CD4-positive, alpha-beta T cell (primary cell): ENCODE results near the gene ARFGEF2. TPM values are rescaled to one million over a fixed set of nuclear protein-coding genes. Genes with fewer than 3 reads are reported as not detected.
A peak's percentile ranks its signal among the peaks of the same experiment; 100 is the strongest.

Experiments
- ATAC-seq: fragments of 200-7000 bp; cut with Tn5 transposase; one replicate; pipeline ENCODE4 v1.10.0; 2022; ENCODE audit warnings: mild to moderate bottlenecking; ENCODE audit not compliant: poor library complexity
- CTCF ChIA-PET: fragments of 350-600 bp; sonication (Branson Sonifier 250); formaldehyde crosslinking; loops from one replicate; lab custom pipeline; 2021; ENCODE audit warnings: antibody characterized with exemption, inconsistent platforms; lab: Charles Lee
- POLR2A ChIA-PET: fragments of 350-600 bp; sonication (Branson Sonifier 250); formaldehyde crosslinking; loops from one replicate; lab custom pipeline; 2021; ENCODE audit warnings: antibody characterized with exemption, inconsistent platforms; lab: Charles Lee
- DNase-seq, 14 experiments: peaks; one replicate each; pipeline ENCODE4 v3.0.0-alpha.2; 2013 to 2020; ENCODE audit warnings: mixed read lengths in 2 of 14
- H3K27ac ChIP-seq, 2 donors: one replicate each; pipeline versions ENCODE4 v1.5.1 to v1.7.0; 2013; ENCODE audit warnings: low read length in 2 of 2, low read depth in 1 of 2, mild to moderate bottlenecking in 1 of 2
- H3K27me3 ChIP-seq, 2 experiments: 1 replicate in 1 of 2; 2 replicates in 1 of 2; pipeline versions ENCODE4 v1.6.1 to v1.7.0; 2013; ENCODE audit warnings: low read length in 2 of 2, control low read depth in 1 of 2, mild to moderate bottlenecking in 1 of 2, moderate library complexity in 1 of 2; ENCODE audit not compliant: insufficient read depth in 2 of 2, control insufficient read depth in 1 of 2
- H3K36me3 ChIP-seq: one replicate; pipeline ENCODE4 v1.6.1; 2013; ENCODE audit warnings: low read length, control low read depth; ENCODE audit not compliant: insufficient read depth
- H3K4me1 ChIP-seq: one replicate; pipeline ENCODE4 v1.6.1; 2013; ENCODE audit warnings: low read length, control low read depth; ENCODE audit not compliant: insufficient read depth
- H3K4me3 ChIP-seq: one replicate; pipeline ENCODE4 v1.5.1; 2013; ENCODE audit warnings: mild to moderate bottlenecking, low read length, moderate library complexity
- H3K9me3 ChIP-seq, 2 experiments: 1 replicate in 1 of 2; 2 replicates in 1 of 2; pipeline versions ENCODE4 v1.6.1 to v1.7.0; 2013; ENCODE audit warnings: low read length in 2 of 2, mild to moderate bottlenecking in 2 of 2, control low read depth in 1 of 2, moderate library complexity in 1 of 2; ENCODE audit not compliant: control insufficient read depth in 1 of 2, insufficient read depth in 1 of 2
- H3K27ac Mint-ChIP-seq: one replicate; pipeline ENCODE4 v1.8.0; 2020; ENCODE audit warnings: mixed read lengths
- H3K27me3 Mint-ChIP-seq: one replicate; pipeline ENCODE4 v1.8.0; 2021; ENCODE audit warnings: mixed read lengths
- H3K36me3 Mint-ChIP-seq: one replicate; pipeline ENCODE4 v1.8.0; 2021; ENCODE audit warnings: low read depth, mixed read lengths
- H3K4me1 Mint-ChIP-seq: one replicate; pipeline ENCODE4 v1.8.0; 2021; ENCODE audit warnings: low read depth, mixed read lengths
- H3K4me3 Mint-ChIP-seq: one replicate; pipeline ENCODE4 v1.8.0; 2020; ENCODE audit warnings: mild to moderate bottlenecking, mixed read lengths
- H3K9me3 Mint-ChIP-seq: one replicate; pipeline ENCODE4 v1.8.0; 2020; ENCODE audit warnings: mixed read lengths
- intact Hi-C, 2 experiments: fragments of 100-400 bp; cut with DNase I in 1 of 2; cut with micrococcal nuclease in 1 of 2; formaldehyde crosslinking; loops; one replicate each; pipeline versions ENCODE4 v1.15.1 to v1.9.0; 2023 to 2025; cut with DNase I, micrococcal nuclease
- total RNA-seq, 174 experiments: library from RNA in 2 of 174; stranded (reverse) in 2 of 174; gene quantifications; one replicate each; pipeline ENCODE4 v1.2.3 and lab custom pipeline; 2021 to 2026
- TF ChIP-seq, protein P1 (sequence below): fragments of 200-600 bp; IDR thresholded peaks from one replicate; pipeline ENCODE4 v1.8.0; 2022; ENCODE audit warnings: antibody characterized with exemption, mild to moderate bottlenecking

Gene ARFGEF2
- total RNA-seq, 2 experiments from 2014 or later: 23.0 to 23.4 TPM

DNA sequence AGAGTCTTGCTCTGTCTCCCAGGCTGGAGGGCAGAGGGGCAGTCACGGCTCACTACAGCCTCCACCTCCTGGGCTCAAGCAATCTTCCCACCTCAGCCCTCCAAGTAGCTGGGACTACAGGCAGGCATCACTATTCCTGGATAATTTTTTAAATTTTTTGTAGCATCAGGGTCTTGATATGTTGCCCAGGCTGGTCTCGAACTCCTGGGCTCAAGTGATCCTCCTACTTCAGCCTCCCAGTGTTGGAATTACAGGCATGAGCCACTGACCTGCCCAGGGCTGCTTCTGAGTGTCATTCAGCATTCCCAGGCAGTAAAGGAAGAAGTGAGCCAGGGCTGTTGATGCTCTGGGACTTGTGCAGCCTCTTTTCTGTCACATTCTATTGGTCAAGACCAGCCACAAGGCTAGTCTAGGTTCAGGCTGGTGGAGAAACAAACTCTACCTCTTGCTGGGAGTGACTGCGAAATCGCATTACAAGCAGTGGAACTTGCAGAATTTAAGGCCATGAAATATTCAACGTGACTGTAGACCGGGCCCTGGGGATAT is 2.1 kb upstream of the ARFGEF2 start:
- H3K36me3 ChIP-seq: no peaks in the 10 kb centered on the region
- no peaks in the 10 kb centered on the region for H3K27me3 Mint-ChIP-seq
- ChIA-PET POLR2A (no interaction called here), CTCF (interaction anchor here (0.6 to 1.6 kb wide), 2 partner anchors 30 to 1319 kb away, joined by 3 to 4 read pairs; no protein-coding TSS in a partner anchor)
- no peak for ATAC-seq
- H3K4me1 Mint-ChIP-seq: peaks cover 41% of the 10 kb centered on the region
- H3K36me3 Mint-ChIP-seq: peaks cover 5% of the 10 kb centered on the region
- H3K27me3 ChIP-seq: no peaks in the 10 kb centered on the region
- DNase-seq: no peak
- H3K4me1 ChIP-seq: peaks cover 23% of the 10 kb centered on the region
- peak overlapping the region; percentile 93 for H3K4me3 Mint-ChIP-seq
- no peaks in the 10 kb centered on the region for H3K9me3 Mint-ChIP-seq
- intact Hi-C loops: no loop called here
- peak overlapping the region; percentile 87 for H3K27ac Mint-ChIP-seq
- H3K27ac ChIP-seq: no peak overlapping the region
- no peak overlapping the region for H3K4me3 ChIP-seq
- no peaks in the 10 kb centered on the region for H3K9me3 ChIP-seq
- TF ChIP-seq, protein P1, sequence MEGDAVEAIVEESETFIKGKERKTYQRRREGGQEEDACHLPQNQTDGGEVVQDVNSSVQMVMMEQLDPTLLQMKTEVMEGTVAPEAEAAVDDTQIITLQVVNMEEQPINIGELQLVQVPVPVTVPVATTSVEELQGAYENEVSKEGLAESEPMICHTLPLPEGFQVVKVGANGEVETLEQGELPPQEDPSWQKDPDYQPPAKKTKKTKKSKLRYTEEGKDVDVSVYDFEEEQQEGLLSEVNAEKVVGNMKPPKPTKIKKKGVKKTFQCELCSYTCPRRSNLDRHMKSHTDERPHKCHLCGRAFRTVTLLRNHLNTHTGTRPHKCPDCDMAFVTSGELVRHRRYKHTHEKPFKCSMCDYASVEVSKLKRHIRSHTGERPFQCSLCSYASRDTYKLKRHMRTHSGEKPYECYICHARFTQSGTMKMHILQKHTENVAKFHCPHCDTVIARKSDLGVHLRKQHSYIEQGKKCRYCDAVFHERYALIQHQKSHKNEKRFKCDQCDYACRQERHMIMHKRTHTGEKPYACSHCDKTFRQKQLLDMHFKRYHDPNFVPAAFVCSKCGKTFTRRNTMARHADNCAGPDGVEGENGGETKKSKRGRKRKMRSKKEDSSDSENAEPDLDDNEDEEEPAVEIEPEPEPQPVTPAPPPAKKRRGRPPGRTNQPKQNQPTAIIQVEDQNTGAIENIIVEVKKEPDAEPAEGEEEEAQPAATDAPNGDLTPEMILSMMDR: no peak

- no peaks in the 10 kb centered on the region for H3K27me3 ChIP-seq
- intact Hi-C loops: loop anchor here in 1 of 2 experiments (5.0 kb wide), 2 partner anchors 127 to 267 kb away; partner anchors contain the start of genes CSE1L and STAU1
- ChIA-PET CTCF (interaction anchor here (0.6 kb wide), 1 partner anchor 1320 kb away, joined by 3 read pairs; no protein-coding TSS in a partner anchor), POLR2A (no interaction called here)
- H3K4me3 ChIP-seq: no peak overlapping the region
- Mint-ChIP-seq H3K4me1 (peaks cover 47% of the 10 kb centered on the region), H3K4me3 (peak overlapping the region; percentile 93), H3K27me3 (no peaks in the 10 kb centered on the region), H3K36me3 (peaks cover 5% of the 10 kb centered on the region), H3K9me3 (no peaks in the 10 kb centered on the region), H3K27ac (peak overlapping the region; percentile 87)
- H3K9me3 ChIP-seq: no peaks in the 10 kb centered on the region
- peaks cover 23% of the 10 kb centered on the region for H3K4me1 ChIP-seq
- ATAC-seq: no peak
- TF ChIP-seq, protein P1: no peak
- H3K36me3 ChIP-seq: no peaks in the 10 kb centered on the region
- H3K27ac ChIP-seq: no peak overlapping the region
- DNase-seq: peak in 2 of 14 experiments; percentile 30 to 38
Measured at GRCh38 chr20:48919882-48920526, 1.5 kb upstream of the ARFGEF2 start.

DNA sequence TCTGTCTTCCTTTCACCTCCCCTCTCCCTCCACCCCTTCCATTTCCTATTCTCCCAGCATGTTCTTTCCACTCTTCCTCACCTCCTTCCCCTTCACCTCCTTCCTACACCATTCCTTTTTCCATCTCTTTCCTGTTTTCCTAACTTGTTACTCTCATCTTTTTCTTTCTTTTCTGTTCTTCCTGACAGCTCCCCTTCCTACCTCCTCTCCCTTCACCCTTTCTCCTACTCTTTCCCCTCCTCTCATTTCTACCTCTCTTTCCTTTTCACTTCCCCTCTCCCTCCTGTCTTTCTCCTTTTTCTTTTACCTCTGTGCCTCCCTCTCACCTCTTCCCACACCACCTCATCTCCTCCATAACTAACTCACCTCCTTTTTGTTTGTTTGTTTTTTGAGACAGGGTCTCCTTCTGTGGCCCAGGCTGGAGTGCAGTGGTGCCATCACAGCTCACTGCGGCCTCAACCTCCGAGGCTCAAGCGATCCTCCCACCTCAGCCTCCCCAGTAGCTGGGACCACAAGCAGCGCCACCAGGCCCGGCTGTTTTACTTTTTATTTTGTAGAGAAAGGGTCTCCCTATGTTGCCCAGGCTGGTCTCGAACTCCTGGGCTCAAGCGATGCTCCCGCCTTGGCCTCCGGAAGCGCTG is 864 bp upstream of the ARFGEF2 start:
- ChIA-PET CTCF (interaction anchor here (2.5 kb wide), 1 partner anchor 264 kb away, joined by 9 read pairs; no protein-coding TSS in a partner anchor), POLR2A (interaction anchor here (0.8 kb wide), 1 partner anchor 1563 kb away, joined by 5 read pairs; no protein-coding TSS in a partner anchor)
- Histone ChIP-seq H3K4me3 (peak overlapping the region; percentile 96), H3K9me3 (no peaks in the 10 kb centered on the region), H3K4me1 (peaks cover 23% of the 10 kb centered on the region), H3K27ac (peak overlapping the region; percentile 83 to 92), H3K36me3 (no peaks in the 10 kb centered on the region), H3K27me3 (no peaks in the 10 kb centered on the region)
- peak overlapping the region; percentile 87 for H3K27ac Mint-ChIP-seq
- peaks cover 5% of the 10 kb centered on the region for H3K36me3 Mint-ChIP-seq
- no peak for ATAC-seq
- H3K4me3 Mint-ChIP-seq: peak overlapping the region; percentile 93
- H3K4me1 Mint-ChIP-seq: peaks cover 50% of the 10 kb centered on the region
- intact Hi-C loops: loop anchor here in 1 of 2 experiments (5.0 kb wide), 2 partner anchors 127 to 267 kb away; partner anchors contain the start of genes CSE1L and STAU1
- no peaks in the 10 kb centered on the region for H3K27me3 Mint-ChIP-seq
- DNase-seq: no peak
- H3K9me3 Mint-ChIP-seq: no peaks in the 10 kb centered on the region
- TF ChIP-seq, protein P1: no peak
